ENCODE measurements around the gene RGMA. TPM values are rescaled to one million over a fixed set of nuclear protein-coding genes. Genes with fewer than 3 reads are reported as not detected.

RGMA gene
- total RNA-seq, 1 experiment from 2014 or later, result 41.4 TPM

GRCh38 chr15:93035953-93036810 lies 52.8 kb downstream of the RGMA start:
- TF ChIP-seq CTCF (conservative IDR thresholded peaks at IDR 0.05), result peak; percentile 80

More at GRCh38 chr15:93035953-93036810, 52.8 kb downstream of the RGMA start:
- H3K56ac ChIP-seq (ENCODE audit: insufficient read length, low read depth, low read length), result no peak overlapping the region
- no peak overlapping the region for H2BK15ac ChIP-seq (ENCODE audit: low read depth, low read length)
- WGBS (ENCODE audit: extremely low coverage, insufficient read length, low lambda C conversion rate), result no CpG with 5 or more reads among the region's 32 CpGs
- H4K20me1 ChIP-seq (ENCODE audit: control insufficient read depth, insufficient read depth, insufficient read length), result no peaks in the 10 kb centered on the region
- no peaks in the 10 kb centered on the region for H3K9me3 ChIP-seq (ENCODE audit: control insufficient read depth, low read depth, low read length)
- H3K4me1 Mint-ChIP-seq, result peaks cover 12 to 25% of the 10 kb centered on the region in 2 experiments
- H3K4me1 ChIP-seq (ENCODE audit: insufficient read depth, low read length), result no peaks in the 10 kb centered on the region
- H3K4me2 ChIP-seq (ENCODE audit: insufficient read depth, insufficient read length, low read length), result no peak overlapping the region
- H3K36me3 Mint-ChIP-seq (ENCODE audit: insufficient read depth in 1 of 3, low read depth in 3 of 3), result peaks cover 8 to 10% (median 8%) of the 10 kb centered on the region in 3 experiments; a peak in 6 of 7 replicates
- H4K8ac ChIP-seq (replicated peaks; ENCODE audit: insufficient read length, low read depth, low read length), result no peak overlapping the region
- H3K27me3 ChIP-seq (ENCODE audit: insufficient read depth, low read length), result no peaks in the 10 kb centered on the region
- no peaks in the 10 kb centered on the region for H3K79me1 ChIP-seq (ENCODE audit: insufficient read depth, low read depth, low read length, poor library complexity, severe bottlenecking)
- H3K23me2 ChIP-seq (ENCODE audit: insufficient read length, low read depth, low read length, poor library complexity, severe bottlenecking), result no peaks in the 10 kb centered on the region
- no peak overlapping the region for H2BK120ac ChIP-seq (ENCODE audit: low read depth, low read length, poor library complexity, severe bottlenecking)
- H3K27me3 Mint-ChIP-seq (ENCODE audit: low read depth), result peaks cover 7% of the 10 kb centered on the region
- no peak overlapping the region for H2AFZ ChIP-seq (ENCODE audit: low read length)
- H3K18ac ChIP-seq (ENCODE audit: insufficient read length, low read depth, low read length), result no peak overlapping the region
- peaks cover 0 to 8% of the 10 kb centered on the region in 2 experiments; a peak in 3 of 5 replicates for H3K9me3 Mint-ChIP-seq
- H3T11ph ChIP-seq (ENCODE audit: low read length), result no peak overlapping the region
- no peak overlapping the region for H2BK5ac ChIP-seq (ENCODE audit: insufficient read length, low read length)
- H2BK12ac ChIP-seq (ENCODE audit: insufficient read length, low read depth, low read length), result no peak overlapping the region
- no peak overlapping the region for H4K5ac ChIP-seq (ENCODE audit: insufficient read length, low read depth, low read length)
- no peak overlapping the region for H2BK20ac ChIP-seq (ENCODE audit: low read depth, low read length, poor library complexity, severe bottlenecking)
- peak; percentile 26 for DNase-seq
- no peak overlapping the region for H3K9ac ChIP-seq (ENCODE audit: extremely low read depth, insufficient read length, low read length)
- H3K4me3 Mint-ChIP-seq, result no peak overlapping the region
- H3K23ac ChIP-seq (ENCODE audit: insufficient read length, low read depth, low read length), result no peak overlapping the region
- H3K4ac ChIP-seq (ENCODE audit: low read depth, low read length), result no peak overlapping the region
- no peak overlapping the region for H2AK5ac ChIP-seq (ENCODE audit: insufficient read length, low read length)
- H3K27ac ChIP-seq (ENCODE audit: insufficient read length, low read depth, low read length), result no peak overlapping the region
- H3K79me2 ChIP-seq (ENCODE audit: insufficient read depth, low read length), result 0 out of 2 replicates have a peak, but pooled peaks cover 1% of the 10 kb centered on the region
- H4K91ac ChIP-seq (ENCODE audit: insufficient read length, low read depth, low read length), result no peak overlapping the region
- H3K14ac ChIP-seq (ENCODE audit: insufficient read depth, low read length), result no peak overlapping the region
- H3K27ac Mint-ChIP-seq, result peak overlapping the region in 1 of 3 experiments; percentile 90; a peak in 1 of 7 replicates

Measured in H9 (cell line).